Measurements from ENCODE around the gene TRUB2.

- TF ChIP-seq POLR2A (IDR thresholded peaks at IDR 0.05) (no peak), CTCF (IDR thresholded peaks at IDR 0.05) (no peak), POLR2AphosphoS5 (IDR thresholded peaks at IDR 0.05) (no peak)
These were observed 27.5 kb upstream of the TRUB2 start for GRCh38 chr9:128349772-128350171.
